ENCODE results near the gene DBF4.
"Not testable (repeated sequence)": the region's sequence is repeated elsewhere in the genome, so short reads cannot be mapped to it uniquely, and the experiment has no call there.

DBF4 gene, protein sequence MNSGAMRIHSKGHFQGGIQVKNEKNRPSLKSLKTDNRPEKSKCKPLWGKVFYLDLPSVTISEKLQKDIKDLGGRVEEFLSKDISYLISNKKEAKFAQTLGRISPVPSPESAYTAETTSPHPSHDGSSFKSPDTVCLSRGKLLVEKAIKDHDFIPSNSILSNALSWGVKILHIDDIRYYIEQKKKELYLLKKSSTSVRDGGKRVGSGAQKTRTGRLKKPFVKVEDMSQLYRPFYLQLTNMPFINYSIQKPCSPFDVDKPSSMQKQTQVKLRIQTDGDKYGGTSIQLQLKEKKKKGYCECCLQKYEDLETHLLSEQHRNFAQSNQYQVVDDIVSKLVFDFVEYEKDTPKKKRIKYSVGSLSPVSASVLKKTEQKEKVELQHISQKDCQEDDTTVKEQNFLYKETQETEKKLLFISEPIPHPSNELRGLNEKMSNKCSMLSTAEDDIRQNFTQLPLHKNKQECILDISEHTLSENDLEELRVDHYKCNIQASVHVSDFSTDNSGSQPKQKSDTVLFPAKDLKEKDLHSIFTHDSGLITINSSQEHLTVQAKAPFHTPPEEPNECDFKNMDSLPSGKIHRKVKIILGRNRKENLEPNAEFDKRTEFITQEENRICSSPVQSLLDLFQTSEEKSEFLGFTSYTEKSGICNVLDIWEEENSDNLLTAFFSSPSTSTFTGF

DNA sequence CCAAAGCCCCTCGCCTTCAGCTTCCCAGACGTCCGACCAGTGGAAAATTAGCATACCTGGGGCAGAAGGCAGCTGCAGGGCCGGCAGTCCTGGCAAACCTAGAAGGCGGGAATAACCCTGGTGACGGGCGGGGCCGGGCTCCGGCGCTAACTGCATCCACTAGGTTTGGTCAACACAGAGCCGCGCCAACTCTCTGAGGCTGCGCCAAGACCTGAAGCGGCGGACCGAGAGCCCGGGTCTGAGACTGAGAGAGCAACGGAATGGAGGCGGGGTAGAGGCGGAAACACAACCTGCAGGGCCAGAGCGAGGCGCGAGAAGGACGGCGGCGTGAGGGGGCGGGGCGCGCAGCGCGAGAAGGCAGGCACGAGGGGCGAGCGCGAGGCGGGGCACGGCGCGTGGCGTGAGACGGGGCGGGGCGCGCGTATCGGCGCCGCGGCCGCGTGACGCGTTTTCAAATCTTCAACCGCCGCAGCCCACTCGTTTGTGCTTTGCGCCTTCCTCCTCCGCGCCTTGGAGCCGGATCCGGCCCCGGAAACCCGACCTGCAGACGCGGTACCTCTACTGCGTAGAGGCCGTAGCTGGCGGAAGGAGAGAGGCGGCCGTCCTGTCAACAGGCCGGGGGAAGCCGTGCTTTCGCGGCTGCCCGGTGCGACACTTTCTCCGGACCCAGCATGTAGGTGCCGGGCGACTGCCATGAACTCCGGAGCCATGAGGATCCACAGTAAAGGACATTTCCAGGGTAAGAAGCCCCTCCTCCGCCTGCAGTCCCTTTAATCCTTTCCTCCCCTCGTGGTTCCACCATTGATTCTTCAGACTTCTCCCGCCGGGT is at the start of gene DBF4, which contains the start of gene SLC25A40:
Gene DBF4 (plus strand): TSS at position 454 of the 829 bp plus-strand sequence. CDS start 240 bp downstream, at position 694.
Gene SLC25A40 (minus strand): TSS at position 321 of the 829 bp plus-strand sequence. CDS start 17,633 bp downstream, outside the sequence.
- no peaks in the 10 kb centered on the region for H3K27me3 Mint-ChIP-seq
- H3K4me3 Mint-ChIP-seq = peak within 1 kb of the TSS; percentile 96
- peaks cover 23% of the 10 kb centered on the region for H3K36me3 Mint-ChIP-seq
- H3K4me1 Mint-ChIP-seq = peaks cover 53% of the 10 kb centered on the region
- peaks cover 6% of the 10 kb centered on the region for H3K9me3 Mint-ChIP-seq
- peak within 1 kb of the TSS; percentile 97 for H3K27ac Mint-ChIP-seq

- not testable (repeated sequence) for H3K4me1 Mint-ChIP-seq, H3K36me3 Mint-ChIP-seq, H3K27me3 Mint-ChIP-seq, H3K4me3 Mint-ChIP-seq, H3K9me3 Mint-ChIP-seq, H3K27ac Mint-ChIP-seq
Measured at GRCh38 chr7:87828383-87828782, 47.9 kb upstream of the DBF4 start.

- no peak overlapping the region for H3K27ac Mint-ChIP-seq
- H3K4me1 Mint-ChIP-seq = no peaks in the 10 kb centered on the region
- no peak overlapping the region for H3K4me3 Mint-ChIP-seq
Measured at GRCh38 chr7:87831097-87831496, 45.2 kb upstream of the DBF4 start.

DNA sequence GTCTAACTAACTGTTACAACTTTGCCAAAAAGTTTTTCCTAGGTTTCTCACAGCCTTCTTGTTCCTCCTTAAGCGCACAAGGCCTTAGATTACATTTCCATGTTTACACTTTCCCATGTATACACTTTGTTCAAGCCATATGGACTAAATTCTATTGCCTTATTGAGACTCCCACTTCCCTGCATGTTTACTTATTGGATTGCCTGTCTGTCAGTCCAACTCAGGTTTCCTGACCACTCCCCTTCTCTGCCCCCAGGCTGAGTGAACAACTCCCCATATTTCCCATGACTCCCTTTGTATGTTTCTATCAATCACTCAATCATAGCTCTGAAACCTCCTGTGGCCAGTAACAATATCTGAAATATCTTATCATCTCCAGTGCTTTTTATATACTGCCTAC is 43.2 kb upstream of the DBF4 start:
- Mint-ChIP-seq H3K4me3 (no peak overlapping the region), H3K36me3 (peaks cover 9% of the 10 kb centered on the region), H3K27me3 (no peaks in the 10 kb centered on the region), H3K9me3 (no peaks in the 10 kb centered on the region), H3K4me1 (no peaks in the 10 kb centered on the region), H3K27ac (no peak overlapping the region)

More at GRCh38 chr7:87831097-87831496, 45.2 kb upstream of the DBF4 start:
- Mint-ChIP-seq H3K27me3 (no peaks in the 10 kb centered on the region), H3K9me3 (no peaks in the 10 kb centered on the region), H3K36me3 (peaks cover 9% of the 10 kb centered on the region)

DNA sequence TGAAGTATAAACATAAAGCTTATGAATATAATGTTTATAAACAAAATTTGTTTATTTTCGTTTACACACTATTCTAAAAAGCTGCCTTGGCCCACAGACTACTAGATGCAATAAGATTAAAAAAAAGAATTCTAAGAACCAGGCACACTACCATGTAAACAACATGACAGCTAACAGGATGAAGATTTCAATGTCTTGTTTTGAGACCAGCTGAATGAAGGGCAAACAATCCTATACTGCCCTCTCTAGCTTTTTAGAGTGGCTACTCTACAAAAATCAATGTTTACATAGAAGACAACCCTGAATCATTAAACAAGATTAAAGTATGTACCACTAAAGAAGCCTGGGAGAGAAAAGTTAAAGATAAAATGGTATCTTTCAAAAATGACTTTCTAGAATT is 38.7 kb upstream of the DBF4 start:
- Mint-ChIP-seq H3K36me3 (peaks cover 10% of the 10 kb centered on the region), H3K27me3 (no peaks in the 10 kb centered on the region), H3K4me1 (no peaks in the 10 kb centered on the region), H3K9me3 (no peaks in the 10 kb centered on the region), H3K27ac (no peak overlapping the region), H3K4me3 (no peak overlapping the region)

DNA sequence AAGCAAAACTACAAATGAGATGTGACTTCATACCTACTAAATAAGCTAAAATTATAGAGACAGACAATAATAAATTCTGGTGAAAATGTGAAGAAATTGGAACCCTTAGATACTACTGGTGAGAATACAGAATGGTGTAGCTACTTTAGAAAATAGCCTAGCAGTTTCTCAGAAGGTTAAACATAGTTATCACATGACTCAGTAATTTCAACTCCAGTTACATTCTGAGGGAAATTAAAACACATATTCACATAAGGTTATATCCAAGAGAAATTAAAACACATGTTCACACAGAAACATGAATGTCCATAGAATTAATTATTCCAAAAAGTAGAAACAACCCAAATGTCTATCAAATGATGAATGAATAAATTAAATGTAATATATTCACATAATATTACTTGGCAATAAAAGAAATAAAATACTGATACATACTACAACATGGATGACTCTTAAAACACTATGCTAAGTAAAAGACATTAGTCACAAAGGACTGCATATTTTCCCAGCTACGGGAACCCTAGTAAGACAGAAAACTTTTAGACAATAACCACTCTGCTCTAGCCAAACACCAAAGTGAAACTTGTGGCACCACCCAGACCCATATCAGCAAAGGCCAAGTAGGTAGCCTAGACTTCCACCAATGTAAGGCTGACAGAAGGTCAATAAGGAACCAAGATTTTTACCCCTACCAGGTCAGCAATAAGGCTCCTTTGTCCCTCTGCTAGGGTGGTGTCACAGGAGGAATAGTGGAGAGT is 25.3 kb upstream of the DBF4 start:
- peaks cover 12% of the 10 kb centered on the region for H3K36me3 Mint-ChIP-seq
- H3K4me1 Mint-ChIP-seq = peaks cover 10% of the 10 kb centered on the region
- H3K27ac Mint-ChIP-seq = no peak overlapping the region
- H3K4me3 Mint-ChIP-seq = no peak overlapping the region
- H3K27me3 Mint-ChIP-seq = no peaks in the 10 kb centered on the region
- H3K9me3 Mint-ChIP-seq = no peaks in the 10 kb centered on the region

DNA sequence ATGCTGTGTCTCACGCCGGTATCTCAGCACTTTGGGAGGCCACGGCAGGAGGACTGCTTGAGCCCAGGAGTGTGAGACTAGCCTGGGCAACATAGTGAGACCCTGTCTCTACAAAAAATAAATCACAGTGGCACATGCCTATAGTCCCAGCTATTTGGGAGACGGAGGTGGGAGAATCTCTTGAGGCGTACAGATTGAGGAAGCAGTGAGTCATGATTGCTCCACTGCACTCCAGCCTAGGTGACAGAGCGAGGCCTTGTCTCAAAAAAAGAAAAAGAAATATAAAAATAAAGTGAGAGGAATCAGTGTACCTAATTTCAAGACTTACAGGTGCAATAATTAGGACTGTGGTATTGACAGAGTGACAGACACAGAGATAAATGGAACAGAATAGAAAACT is 24.0 kb upstream of the DBF4 start:
- peaks cover 12% of the 10 kb centered on the region for H3K36me3 Mint-ChIP-seq
- peaks cover 10% of the 10 kb centered on the region for H3K4me1 Mint-ChIP-seq
- H3K27me3 Mint-ChIP-seq = no peaks in the 10 kb centered on the region
- H3K4me3 Mint-ChIP-seq = no peak overlapping the region
- H3K9me3 Mint-ChIP-seq = no peaks in the 10 kb centered on the region
- no peak overlapping the region for H3K27ac Mint-ChIP-seq

- no peaks in the 10 kb centered on the region for H3K9me3 Mint-ChIP-seq
- no peak overlapping the region for H3K4me3 Mint-ChIP-seq
- peaks cover 14% of the 10 kb centered on the region for H3K4me1 Mint-ChIP-seq
- H3K27me3 Mint-ChIP-seq = no peaks in the 10 kb centered on the region
- H3K36me3 Mint-ChIP-seq = peaks cover 15% of the 10 kb centered on the region
- H3K27ac Mint-ChIP-seq = no peak overlapping the region
Measured at GRCh38 chr7:87853237-87853864, 22.9 kb upstream of the DBF4 start.

- peaks cover 18% of the 10 kb centered on the region for H3K36me3 Mint-ChIP-seq
- no peaks in the 10 kb centered on the region for H3K9me3 Mint-ChIP-seq
- no peaks in the 10 kb centered on the region for H3K27me3 Mint-ChIP-seq
- peaks cover 23% of the 10 kb centered on the region for H3K4me1 Mint-ChIP-seq
- peak overlapping the region; percentile 93 for H3K27ac Mint-ChIP-seq
- H3K4me3 Mint-ChIP-seq = no peak overlapping the region
Measured at GRCh38 chr7:87858417-87859100, 17.7 kb upstream of the DBF4 start.

- H3K9me3 Mint-ChIP-seq = peaks cover 16% of the 10 kb centered on the region
- no peak overlapping the region for H3K4me3 Mint-ChIP-seq
- H3K4me1 Mint-ChIP-seq = peaks cover 11% of the 10 kb centered on the region
- H3K27me3 Mint-ChIP-seq = no peaks in the 10 kb centered on the region
- peaks cover 51% of the 10 kb centered on the region for H3K36me3 Mint-ChIP-seq
- H3K27ac Mint-ChIP-seq = no peak overlapping the region
Measured at GRCh38 chr7:87866089-87866488, 10.2 kb upstream of the DBF4 start.

GRCh38 chr7:87866533-87866932 is 9.8 kb upstream of the DBF4 start:
- not testable (repeated sequence) for H3K4me3 Mint-ChIP-seq, H3K27ac Mint-ChIP-seq, H3K27me3 Mint-ChIP-seq
- peaks cover 16% of the 10 kb centered on the region for H3K9me3 Mint-ChIP-seq
- H3K4me1 Mint-ChIP-seq = peaks cover 11% of the 10 kb centered on the region
- H3K36me3 Mint-ChIP-seq = peaks cover 55% of the 10 kb centered on the region

DNA sequence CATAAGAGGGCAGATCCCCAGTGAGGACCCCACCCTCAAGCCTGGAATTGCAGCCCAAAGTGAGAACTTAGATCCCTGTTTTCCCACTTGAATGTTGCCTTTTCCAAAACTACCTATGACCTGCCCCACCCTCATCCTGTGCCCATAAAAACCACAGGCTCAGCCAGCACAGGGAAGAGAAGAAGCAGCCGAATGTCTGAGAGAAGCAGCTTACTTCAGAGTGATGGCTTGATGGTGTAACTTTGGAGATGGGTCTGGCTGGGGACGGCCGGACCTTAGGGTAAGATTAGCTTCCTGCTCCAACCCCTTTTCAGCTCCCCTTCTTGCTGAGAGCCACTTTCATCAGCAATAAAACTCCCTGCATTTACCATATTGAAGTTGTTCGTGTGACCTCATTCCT is 5.8 kb upstream of the DBF4 start:
- Mint-ChIP-seq H3K9me3 (peaks cover 16% of the 10 kb centered on the region), H3K4me1 (peaks cover 29% of the 10 kb centered on the region), H3K4me3 (no peak overlapping the region), H3K36me3 (peaks cover 52% of the 10 kb centered on the region), H3K27me3 (no peaks in the 10 kb centered on the region), H3K27ac (no peak overlapping the region)

GRCh38 chr7:87872346-87872745 is 3.9 kb upstream of the DBF4 start:
- Mint-ChIP-seq H3K27ac (no peak overlapping the region), H3K27me3 (no peaks in the 10 kb centered on the region), H3K4me1 (peaks cover 29% of the 10 kb centered on the region), H3K9me3 (peaks cover 6% of the 10 kb centered on the region), H3K4me3 (no peak overlapping the region), H3K36me3 (peaks cover 36% of the 10 kb centered on the region)

DNA sequence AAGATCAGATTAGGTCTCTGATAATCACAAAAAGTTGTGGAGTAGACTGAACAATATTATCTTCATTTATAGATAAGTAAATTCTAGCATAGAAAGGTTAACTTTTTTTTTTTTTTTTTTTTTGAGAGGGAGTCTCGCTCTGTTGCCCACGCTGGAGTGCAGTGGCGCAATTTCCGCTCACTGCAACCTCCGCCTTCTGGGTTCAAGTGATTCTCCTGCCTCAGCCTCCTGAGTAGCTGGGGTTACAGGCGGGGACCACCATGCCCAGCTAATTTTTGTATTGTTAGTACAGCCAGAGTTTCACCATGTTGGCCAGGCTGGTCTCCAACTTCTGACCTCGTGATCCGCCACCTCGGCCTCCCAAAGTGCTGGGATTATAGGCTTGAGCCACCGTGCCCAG is 3.0 kb upstream of the DBF4 start:
- H3K4me1 Mint-ChIP-seq = peaks cover 34% of the 10 kb centered on the region
- not testable (repeated sequence) for H3K4me3 Mint-ChIP-seq, H3K9me3 Mint-ChIP-seq, H3K27me3 Mint-ChIP-seq, H3K27ac Mint-ChIP-seq
- peaks cover 31% of the 10 kb centered on the region for H3K36me3 Mint-ChIP-seq
